ENCODE data around the gene PHF2.

PHF2 gene

DNA sequence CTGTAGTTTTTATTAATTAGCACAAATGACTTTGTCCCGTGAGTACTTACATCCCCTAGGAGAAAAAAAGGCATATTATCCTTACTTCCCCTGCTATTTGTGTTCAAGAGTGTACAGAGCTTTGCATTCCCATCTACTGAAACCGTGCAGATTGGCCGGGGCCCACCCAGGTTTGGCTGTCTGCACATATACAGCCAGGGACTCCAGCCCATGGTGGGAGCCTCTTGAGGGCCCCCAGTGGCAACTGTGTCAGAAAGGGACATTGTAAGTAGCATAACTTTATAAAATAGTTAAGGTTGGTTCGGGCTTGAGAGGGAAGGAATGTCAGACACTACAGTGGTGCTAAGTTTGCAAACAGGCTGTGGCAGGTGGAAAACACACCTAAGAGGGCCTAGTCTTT, 24.7 kb downstream of the PHF2 start:
- no peak for DNase-seq (ENCODE audit: low spot score)

GRCh38 chr9:93601666-93602065, 25.3 kb downstream of the PHF2 start:
- no peak for DNase-seq (ENCODE audit: low spot score)

- no peak for DNase-seq (ENCODE audit: low spot score)
These were observed 26.6 kb downstream of the PHF2 start for GRCh38 chr9:93603011-93603410.

DNA sequence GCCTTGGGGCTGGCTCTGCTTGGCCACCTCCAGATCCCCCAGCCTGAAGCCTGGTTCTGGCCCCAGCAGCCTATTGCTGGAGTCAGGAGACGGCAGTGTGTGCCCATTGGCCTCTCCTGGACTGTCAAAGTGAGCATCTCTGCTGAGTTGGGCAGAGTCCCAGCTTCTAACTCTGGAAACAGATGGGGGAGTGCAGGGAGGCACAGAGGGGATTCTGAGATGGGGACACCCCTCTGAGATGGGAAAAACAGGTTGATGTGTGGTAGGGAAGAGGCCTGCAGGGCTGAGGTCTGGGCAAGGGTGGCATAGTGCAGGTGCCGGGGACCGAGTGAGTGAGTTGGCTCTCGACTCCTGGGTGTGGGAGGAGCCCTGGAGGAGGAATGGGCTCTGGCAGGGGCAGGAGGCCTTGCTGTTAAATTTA, 27.5 kb downstream of the PHF2 start:
- DNase-seq (ENCODE audit: low spot score) = no peak

DNA sequence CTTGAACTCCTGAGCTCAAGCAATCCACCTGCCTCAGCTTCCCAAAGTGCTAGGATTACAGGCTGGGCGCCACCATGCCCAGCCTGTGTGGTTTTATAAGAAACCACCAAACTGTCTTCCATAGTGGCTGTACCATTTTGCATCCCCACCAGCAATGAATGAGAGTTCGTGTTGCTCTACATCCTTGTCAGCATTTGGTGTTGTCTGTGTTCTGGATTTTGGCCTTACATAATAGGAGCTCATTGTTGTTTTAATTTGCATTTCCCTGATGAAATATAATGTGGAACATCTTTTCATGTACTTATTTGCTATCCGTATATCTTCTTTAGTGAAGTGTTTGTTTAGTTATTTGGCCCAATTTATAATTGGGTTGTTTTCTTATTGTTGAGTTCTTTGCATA, 29.8 kb downstream of the PHF2 start:
- DNase-seq (ENCODE audit: low spot score) = no peak

GRCh38 chr9:93610206-93610605, 33.8 kb downstream of the PHF2 start:
- no peak for DNase-seq (ENCODE audit: low spot score)

GRCh38 chr9:93612052-93612795, 35.8 kb downstream of the PHF2 start:
- DNase-seq (ENCODE audit: low spot score) = no peak

GRCh38 chr9:93612796-93613154, 36.4 kb downstream of the PHF2 start:
- no peak for DNase-seq (ENCODE audit: low spot score)

- no peak for DNase-seq (ENCODE audit: low spot score)
These were observed 36.8 kb downstream of the PHF2 start for GRCh38 chr9:93613174-93613573.

GRCh38 chr9:93613791-93614190, 37.4 kb downstream of the PHF2 start:
- no peak for DNase-seq (ENCODE audit: low spot score)

- DNase-seq (ENCODE audit: low spot score) = no peak
These were observed 38.6 kb downstream of the PHF2 start for GRCh38 chr9:93614830-93615468.

DNA sequence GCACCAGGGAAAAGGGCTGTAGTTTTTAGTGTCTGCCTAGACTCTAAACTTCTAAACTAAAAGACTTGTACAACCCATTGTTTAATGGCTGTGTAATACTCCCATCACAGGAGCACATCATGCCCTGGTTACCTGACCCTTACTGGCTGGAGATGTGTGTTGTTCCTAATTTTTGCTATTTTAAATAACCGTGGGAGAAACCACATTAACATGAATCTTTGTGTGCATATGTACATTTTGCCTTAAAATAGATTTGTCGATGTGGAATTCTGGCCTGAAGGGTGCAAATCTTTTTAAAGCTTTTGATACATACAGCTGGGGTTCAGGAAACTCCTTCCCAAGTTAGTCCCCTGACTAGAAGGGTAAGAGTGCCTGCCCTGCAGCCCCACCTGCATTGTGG, 39.7 kb downstream of the PHF2 start:
- DNase-seq (ENCODE audit: low spot score) = no peak

GRCh38 chr9:93617273-93617672, 40.9 kb downstream of the PHF2 start:
- DNase-seq (ENCODE audit: low spot score) = no peak

GRCh38 chr9:93619272-93619775, 42.9 kb downstream of the PHF2 start:
- no peak for DNase-seq (ENCODE audit: low spot score)

GRCh38 chr9:93620041-93620506, 43.7 kb downstream of the PHF2 start:
- peak; percentile 67 for DNase-seq (ENCODE audit: low spot score)

DNA sequence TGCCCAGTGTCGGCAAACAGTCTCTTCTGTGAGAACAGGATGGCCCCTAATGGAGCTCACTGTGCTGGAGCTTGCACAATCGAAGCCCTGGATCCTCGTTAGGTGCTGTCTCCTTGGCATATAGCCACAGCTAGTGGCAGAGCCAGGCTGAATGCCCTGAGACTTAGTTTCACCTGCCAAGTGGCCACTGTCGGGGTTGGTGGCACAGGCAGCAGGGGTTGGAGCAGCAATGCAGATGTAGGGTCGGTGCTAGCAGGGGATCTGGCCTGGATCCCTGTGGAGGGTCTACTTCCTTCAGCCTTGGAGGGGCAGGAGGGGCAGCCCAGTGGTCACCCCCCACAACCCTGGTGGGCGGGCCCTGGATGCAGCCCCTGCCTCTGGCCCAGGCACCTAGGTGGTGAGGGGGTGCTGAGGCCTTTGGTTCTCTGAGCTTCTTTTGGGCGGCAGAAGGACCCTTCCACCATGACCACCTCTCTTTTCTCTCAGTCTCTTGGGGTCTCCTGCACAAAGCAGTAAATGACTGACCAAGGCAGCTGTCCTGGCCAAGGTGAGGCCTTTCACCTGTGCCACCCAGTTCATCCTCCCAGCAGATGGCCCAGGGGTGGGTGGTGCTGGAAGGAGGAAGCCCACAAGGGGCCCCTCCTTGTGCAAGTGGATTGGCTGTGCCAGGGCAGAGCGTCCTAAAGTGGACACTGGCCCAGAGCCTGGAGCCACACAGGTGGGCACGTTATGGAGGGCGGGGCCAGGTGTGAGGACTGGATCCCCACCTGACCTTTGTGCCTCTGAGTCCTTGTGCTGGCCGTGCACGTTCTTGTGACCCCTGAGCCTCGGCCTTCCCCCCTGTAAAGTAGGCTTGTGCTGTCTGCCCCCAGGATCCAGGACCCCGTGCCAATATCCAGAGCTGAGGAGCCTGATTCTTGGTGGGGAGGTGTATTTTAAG, 44.8 kb downstream of the PHF2 start:
- DNase-seq (ENCODE audit: low spot score) = no peak

DNA sequence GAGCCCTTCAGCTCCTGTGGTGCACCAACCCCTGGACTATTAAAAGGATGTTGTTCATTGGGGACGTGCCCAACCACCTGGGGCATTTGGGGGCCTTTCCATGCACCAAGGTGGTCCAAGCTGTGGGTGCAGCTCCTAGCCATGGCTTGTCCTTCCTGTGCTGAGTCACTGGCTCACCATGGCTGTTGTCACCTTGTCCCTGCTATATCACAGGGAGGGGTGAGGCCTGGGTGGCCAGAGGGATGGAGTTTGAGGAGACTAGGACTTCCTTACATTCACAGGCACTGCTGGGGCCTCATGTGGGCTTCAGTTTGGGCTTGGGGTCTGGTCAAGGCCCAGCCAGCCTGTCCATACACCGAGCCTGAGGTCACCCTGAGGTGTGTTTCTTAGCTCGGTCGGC, 45.5 kb downstream of the PHF2 start:
- DNase-seq (ENCODE audit: low spot score) = no peak

GRCh38 chr9:93622691-93623090, 46.3 kb downstream of the PHF2 start:
- no peak for DNase-seq (ENCODE audit: low spot score)

DNA sequence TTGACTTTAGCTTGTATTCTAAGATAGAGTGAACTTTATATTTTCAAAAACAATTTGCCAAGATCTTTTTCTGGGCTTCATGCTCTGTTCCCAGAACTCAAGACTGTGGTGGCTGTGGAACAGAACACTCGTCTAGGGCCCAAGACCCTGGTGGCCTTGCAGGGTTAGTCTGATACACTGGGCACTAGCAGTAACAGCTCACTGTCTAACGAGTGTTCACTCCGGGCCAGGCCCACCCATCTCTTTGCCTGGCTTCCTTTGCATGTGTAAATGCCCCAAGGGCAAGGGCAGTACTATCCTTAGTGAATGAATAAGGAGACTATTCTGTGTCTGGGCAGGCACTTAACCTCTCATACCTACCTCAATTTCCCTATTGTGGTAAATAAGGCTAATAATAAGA, 47.4 kb downstream of the PHF2 start:
- DNase-seq (ENCODE audit: low spot score) = no peak

DNA sequence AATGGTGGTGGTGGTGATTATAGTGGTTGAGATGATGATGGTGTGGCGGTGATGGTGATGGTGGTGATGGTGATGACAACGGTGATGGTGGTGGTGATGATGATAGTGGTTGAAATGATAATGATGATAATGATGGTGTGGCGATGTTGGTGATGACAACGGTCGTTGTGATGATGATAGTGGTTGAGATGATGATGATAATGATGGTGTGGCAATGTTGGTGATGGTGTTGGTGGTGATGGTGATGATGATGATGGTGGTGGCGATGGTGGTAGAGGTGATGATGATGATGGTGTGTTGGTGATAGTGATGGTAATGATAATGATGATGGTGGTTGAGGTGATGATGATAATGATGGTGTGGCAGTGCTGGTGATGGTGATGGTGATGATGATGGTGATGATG, 48.0 kb downstream of the PHF2 start:
- no peak for DNase-seq (ENCODE audit: low spot score)

DNA sequence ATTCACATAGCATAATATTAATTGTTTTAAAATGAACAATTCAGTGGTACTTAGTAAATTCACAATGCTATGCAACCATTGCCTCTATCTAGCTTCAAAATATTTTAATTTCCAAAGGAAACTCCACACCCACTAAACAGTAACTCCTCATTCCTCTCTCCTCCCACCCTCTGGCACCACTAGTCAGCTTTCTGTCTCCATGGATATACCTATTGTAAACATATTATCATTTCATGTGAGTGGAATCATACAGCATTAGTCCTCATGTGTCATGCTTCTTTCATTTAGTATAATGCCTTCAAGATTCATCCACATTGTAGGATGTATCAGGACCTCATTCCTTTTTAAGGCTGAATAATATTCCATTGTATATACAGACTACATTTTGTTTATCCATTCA, 48.6 kb downstream of the PHF2 start:
- DNase-seq (ENCODE audit: low spot score) = no peak

- DNase-seq (ENCODE audit: low spot score) = no peak
These were observed 53.5 kb downstream of the PHF2 start for GRCh38 chr9:93629920-93630319.

All from iPS-NIHi11 (cell line).